GM12891 (cell line): ENCODE results near the gene MCCC1.

Source experiments
- POLR2AphosphoS5 ChIP-seq: IDR thresholded peaks from 2 replicates; pipeline ENCODE4 v1.6.1; 2011; ENCODE audit warnings: low read depth, low read length, control low read depth
- POU2F2 ChIP-seq: IDR thresholded peaks from 2 replicates; pipeline ENCODE4 v1.6.1; 2011; ENCODE audit warnings: low read depth, mild to moderate bottlenecking, control low read depth, low read length, moderate library complexity
- TAF1 ChIP-seq: IDR thresholded peaks from 2 replicates; pipeline ENCODE4 v1.6.1; 2011; ENCODE audit warnings: low read depth, low read length, control low read depth

DNA sequence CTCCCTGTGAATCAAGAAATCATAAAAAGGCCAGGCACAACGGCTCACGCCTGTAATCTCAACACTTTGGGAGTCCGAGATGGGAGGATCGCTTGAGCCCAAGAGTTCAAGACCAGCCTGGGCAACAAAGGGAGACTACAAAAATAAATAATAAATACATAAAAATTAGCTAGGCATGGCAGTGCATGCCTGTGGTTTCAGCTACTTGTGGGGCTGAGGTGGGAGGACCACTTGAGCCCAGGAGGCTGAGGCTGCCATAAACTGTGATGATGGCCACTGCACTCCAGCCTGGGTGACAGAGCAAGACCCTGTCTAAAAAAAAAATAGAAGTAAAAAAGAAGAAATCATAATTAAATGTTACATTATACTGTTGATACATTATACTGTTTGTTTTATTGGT is 91.0 kb downstream of the MCCC1 start:
- TF ChIP-seq POLR2AphosphoS5, result no peak
- TF ChIP-seq TAF1, result no peak
- no peak for TF ChIP-seq POU2F2
